Measurements from ENCODE around the gene PLIN1.

DNA sequence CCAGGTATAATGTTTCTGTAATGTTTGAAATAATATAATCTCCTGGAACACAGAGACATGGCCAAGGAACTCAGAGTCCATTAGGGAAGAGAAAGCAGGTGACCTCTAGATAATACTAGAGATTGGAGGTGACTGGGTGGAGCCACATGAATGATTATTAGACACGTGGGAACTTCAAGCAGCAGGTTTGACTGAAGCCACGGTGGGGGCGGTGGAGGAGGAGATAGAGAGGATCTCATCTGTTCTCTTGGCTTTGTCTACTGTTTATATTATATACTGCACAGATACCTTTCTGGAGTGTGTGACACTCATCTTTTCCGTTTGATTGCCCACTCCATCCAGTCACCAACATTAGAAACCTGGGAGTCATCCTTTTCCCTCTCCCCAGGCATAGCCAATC, 57.6 kb downstream of the PLIN1 start:
- TF ChIP-seq, protein P1, sequence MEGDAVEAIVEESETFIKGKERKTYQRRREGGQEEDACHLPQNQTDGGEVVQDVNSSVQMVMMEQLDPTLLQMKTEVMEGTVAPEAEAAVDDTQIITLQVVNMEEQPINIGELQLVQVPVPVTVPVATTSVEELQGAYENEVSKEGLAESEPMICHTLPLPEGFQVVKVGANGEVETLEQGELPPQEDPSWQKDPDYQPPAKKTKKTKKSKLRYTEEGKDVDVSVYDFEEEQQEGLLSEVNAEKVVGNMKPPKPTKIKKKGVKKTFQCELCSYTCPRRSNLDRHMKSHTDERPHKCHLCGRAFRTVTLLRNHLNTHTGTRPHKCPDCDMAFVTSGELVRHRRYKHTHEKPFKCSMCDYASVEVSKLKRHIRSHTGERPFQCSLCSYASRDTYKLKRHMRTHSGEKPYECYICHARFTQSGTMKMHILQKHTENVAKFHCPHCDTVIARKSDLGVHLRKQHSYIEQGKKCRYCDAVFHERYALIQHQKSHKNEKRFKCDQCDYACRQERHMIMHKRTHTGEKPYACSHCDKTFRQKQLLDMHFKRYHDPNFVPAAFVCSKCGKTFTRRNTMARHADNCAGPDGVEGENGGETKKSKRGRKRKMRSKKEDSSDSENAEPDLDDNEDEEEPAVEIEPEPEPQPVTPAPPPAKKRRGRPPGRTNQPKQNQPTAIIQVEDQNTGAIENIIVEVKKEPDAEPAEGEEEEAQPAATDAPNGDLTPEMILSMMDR (IDR thresholded peaks at IDR 0.05), result no peak
- TF ChIP-seq EZH2 (IDR thresholded peaks at IDR 0.05; ENCODE audit: borderline replicate concordance, insufficient read depth, low read depth, low read length, poor library complexity, severe bottlenecking), result no peak
